ENCODE data around the gene MTRF1.
A peak's percentile ranks its signal among the peaks of the same experiment; 100 is the strongest.

MTRF1 gene, protein sequence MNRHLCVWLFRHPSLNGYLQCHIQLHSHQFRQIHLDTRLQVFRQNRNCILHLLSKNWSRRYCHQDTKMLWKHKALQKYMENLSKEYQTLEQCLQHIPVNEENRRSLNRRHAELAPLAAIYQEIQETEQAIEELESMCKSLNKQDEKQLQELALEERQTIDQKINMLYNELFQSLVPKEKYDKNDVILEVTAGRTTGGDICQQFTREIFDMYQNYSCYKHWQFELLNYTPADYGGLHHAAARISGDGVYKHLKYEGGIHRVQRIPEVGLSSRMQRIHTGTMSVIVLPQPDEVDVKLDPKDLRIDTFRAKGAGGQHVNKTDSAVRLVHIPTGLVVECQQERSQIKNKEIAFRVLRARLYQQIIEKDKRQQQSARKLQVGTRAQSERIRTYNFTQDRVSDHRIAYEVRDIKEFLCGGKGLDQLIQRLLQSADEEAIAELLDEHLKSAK

DNA sequence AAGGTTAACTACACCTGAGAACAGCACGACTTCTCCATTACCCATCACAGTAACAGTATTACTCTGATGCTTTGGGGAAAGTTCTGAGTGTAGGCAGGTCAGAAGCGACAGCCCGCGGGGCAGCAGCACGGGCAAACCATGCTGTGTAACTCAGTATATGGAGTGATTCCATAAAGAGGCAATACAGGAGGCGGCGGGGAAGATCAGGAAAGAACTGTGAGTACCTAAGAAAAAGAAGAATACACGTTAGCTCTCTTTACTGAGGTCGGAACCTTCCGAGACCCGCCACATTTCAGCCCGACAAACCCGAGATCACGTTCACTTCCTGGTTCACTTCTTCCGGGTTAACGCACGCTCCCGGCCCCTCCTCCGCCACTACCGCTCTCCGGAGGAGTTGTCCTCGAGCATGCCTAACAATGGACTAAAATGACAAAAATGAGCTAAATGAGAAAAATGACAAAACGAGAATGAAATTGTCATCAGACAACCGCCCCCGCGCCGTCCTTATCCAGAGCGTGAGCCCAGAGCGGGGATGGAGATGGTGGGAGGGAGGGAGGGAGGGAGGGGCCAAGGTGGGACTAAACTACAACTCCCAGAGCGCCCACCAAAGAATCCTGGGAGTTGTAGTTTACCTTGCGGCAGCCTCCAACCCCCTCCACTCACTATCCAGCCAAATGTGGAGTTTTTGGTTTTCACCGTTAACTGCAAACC lies at the start of gene MTRF1:
Gene MTRF1 (minus strand): TSS at position 316 of the 711 bp plus-strand sequence. CDS start 2,669 bp downstream, outside the sequence.
- DNase-seq (ENCODE audit: low spot score): peak; percentile 93

DNA sequence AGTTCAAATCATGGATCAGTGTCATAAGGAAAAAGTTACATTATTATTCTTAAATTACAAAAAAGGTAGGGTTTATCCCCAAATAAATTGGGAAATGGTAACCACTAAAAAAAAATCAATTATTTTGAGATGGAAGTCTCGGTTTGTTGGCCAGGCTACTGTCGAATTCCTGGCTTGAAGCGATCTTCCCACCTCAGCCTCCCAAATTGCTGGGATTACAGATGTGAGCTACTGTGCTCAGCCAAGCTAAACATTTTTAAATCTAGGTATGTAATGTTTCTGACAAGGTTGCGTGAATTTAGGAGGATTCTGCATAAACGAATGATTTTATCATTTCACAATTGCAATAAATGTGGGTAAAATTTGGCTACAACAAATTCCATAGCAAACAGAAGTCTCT lies 49.7 kb upstream of the MTRF1 start:
- no peak for DNase-seq (ENCODE audit: low spot score)

DNA sequence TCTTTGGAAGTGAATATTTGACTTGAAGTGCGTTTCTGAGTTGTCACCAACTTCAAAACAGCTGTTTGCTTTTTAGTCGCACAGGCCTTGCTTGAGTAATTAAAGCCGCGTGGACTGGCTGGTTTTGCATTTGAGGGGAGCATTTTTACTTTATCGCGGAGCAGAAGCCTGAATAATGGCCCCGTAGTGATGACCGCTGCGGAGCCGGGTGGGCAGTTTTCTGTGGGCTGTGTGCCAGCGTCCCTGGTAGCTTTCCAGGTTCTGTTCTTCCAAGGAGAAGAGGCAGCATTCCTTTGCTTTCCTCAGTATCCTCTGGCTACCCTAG lies 48.8 kb upstream of the MTRF1 start:
- DNase-seq (ENCODE audit: low spot score): peak; percentile 27

DNA sequence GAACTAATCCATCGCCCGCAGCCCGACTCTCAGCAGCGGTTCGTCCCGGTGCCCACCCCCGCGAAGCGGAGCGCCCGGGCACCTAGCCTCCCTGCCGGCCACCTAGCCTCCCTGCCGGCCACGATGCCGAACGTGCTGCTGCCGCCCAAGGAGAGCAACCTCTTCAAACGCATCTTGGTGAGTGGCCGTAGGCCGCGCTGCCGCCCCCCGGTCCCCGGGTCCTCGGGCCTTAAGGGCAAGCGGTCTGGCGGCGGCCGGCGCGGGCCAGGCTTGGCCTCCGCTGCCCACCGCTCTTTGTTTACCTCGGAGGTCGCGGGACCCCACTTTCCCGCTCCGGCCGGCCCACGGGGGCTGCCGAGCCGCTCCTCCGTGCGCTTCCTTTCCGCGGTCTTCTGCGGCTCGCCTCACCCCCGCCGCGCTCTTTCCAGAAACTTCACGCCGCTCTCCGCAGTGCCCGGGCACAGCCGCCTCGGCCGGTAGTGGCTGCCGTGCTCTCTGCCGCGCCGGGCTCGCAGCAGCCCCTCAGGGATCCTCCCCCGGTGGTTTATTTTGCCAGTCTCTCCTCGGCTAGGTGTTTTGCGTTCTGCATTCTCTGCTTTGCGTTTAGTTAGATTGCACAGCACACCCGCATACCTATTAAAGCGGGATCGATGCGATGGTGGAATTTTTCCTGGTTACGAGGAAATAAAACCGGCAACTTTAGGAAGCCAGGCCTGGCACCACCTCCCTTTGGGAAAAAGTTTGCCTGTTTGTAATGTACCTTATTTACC lies 48.2 kb upstream of the MTRF1 start:
- peak; percentile 33 for DNase-seq (ENCODE audit: low spot score)

DNA sequence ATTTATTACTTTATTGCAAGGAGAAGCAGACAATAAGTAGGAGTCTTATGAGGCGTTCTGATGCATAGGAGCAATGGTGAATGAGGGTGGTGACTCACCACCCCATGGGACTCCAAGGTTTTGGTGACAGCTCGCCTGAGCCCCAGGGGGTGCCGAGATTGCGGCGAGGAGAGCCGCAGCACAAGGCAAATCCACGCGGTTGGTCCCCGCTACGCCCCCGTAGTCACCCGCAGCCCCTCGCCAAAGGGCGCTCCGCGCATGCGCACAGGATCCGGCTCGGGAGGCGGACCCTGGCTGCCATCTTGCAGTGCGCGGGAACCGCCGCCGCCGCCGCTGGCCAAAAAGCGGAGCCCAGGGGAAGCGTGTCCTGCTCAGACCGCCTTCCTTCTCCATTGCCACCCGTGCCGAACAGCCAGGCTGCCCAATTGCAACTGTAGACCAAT lies 47.6 kb upstream of the MTRF1 start, which contains the start of gene NAA16:
Gene NAA16 (plus strand): TSS at position 305 of the 443 bp plus-strand sequence. CDS start 262 bp downstream, outside the sequence.
- peak; percentile 87 for DNase-seq (ENCODE audit: low spot score)

DNA sequence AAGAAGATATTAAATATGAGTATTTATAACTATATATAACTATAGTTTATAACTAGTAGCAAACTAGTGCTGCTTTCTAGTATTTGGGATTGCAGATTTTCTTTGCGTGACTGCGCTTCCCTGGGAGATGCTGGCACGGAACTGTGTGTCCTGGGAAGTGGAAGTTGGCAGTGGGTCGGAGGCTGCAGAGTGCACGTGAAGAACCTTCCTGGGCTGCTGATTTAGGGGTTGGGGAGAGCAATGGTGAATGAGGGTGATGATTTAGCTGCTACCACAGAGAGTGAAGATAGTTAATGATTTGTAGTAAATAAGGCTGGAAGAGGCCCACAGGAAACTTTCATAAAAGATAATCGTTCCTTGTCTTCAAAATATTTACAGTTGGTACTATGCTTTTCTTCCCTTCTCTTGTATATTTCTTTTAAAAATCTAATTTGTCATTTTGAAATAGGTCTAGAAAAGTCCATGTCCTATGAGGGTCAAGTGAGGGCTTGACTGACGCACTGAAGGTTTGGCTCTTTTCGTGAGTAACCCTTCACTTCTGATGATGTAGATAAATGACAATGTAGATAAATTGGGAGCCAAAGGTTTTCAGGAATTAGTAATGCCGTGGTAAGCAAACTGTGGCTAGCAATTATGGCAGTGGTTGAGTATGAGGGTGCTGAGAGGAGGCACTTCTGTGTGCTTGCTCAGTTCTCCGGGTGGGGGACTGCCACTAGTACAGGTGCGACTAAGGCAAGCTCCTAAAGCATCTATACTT lies 44.7 kb upstream of the MTRF1 start:
- DNase-seq (ENCODE audit: low spot score): no peak

DNA sequence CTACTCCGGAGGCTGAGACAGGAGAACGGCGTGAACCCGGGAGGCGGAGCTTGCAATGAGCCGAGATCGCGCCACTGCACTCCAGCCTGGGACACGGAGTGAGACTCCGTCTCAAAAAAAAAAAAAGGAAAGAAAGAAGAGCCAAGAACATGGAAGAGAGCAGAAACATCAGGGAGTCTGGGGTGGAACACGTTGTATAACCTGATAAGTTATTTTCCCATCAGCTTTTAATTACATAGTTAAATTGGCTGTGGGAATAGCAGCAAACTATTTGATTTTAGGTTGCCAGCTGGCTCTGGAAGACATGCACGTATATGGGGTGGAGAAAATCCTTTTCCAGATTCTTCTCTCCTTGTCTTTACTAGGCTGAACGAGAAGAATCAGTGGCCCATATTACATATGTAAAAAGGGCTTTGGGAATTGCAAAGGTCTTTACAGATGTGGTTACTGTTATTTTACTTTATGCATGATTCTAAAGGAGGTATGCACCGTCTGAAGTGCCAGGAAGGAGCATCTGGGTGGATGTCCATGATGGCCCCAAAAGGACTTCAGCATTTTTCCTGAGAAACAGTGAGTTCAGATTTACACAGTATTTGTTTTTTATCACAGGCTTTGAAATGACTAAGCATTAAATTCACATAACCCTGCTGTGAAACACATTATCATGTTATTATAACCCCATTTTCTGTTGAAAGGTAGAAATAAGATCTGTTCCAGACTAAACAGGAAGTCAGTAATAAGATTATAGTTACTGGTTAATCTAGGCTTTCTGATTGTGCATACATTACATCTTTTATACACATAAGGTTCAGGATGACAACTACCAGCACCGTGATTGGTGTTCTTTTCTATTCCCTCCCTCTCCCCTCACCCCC lies 43.1 kb upstream of the MTRF1 start:
- DNase-seq (ENCODE audit: low spot score): no peak

DNA sequence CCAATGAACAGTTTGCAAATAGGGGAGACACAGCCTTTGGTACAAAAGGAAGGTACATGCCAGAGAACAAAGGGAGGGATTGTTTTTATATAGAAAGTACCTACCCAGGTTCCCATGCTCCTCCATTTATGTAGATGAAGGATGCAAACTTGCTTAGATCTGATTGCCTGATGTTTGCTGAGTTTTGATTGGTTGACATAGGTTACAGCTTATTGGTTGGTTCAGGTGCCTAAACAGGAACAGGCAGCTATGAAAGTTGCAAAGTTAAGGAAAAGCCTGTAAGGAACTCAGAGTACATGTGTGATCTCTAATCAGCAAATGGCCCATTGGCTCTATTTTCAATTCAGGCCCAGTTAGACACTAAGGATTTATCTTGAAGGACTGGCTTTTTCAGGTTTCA lies 41.2 kb upstream of the MTRF1 start:
- no peak for DNase-seq (ENCODE audit: low spot score)

DNA sequence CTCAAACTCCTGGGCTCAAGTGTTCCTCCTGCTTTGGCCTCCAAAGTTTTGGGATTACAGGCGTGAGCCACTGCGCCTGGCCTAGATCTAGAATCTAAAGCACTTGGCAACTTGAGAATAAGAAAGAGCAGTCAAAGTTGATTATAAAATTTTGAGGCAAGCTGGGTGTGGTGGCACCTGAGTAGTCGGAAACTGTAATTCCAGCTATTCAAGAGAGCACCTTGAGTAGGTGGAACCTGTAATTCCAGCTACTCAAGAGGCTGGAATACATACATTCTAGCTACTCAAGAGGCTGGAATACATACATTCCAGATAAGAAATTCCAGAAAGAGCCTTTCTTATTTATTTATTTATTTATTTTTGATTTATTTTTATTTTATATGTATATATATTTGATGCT lies 39.4 kb upstream of the MTRF1 start:
- no peak for DNase-seq (ENCODE audit: low spot score)

DNA sequence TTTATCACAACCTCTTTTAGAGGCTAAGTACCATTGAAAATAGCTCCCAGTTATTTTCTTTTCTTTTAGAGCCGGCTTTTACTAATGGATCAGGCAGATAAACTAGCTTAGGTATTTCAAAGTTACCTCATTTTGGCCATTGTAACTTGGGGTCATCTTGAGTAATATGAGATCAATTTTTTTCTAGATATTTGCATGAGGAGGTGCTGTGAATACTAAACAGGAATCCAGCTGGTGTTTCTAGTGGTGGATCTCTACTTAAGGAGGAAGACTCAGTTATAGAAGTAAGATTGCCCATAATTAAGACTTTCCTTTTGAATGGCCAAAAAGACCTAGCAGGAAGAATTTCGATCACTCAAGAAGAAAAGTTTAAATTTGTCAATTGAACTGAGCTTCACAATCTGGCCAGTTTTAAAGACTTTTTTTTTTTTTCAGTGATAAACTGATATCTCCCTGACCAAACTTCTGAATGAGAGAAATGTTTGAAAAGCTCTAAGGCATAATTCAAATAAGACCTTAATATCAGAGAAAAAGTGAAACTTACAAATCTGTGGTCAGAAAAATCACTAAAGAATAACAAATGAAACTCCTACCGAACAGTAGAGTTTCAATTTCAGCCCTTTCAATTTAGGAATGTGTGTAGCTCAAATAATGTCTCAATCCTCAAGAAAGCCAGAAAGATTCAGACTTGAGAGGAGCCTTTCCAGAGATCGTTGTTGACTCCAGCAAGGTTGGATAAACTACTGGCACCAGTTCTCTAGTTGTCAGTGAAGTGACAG lies 36.1 kb upstream of the MTRF1 start:
- DNase-seq (ENCODE audit: low spot score): no peak

DNA sequence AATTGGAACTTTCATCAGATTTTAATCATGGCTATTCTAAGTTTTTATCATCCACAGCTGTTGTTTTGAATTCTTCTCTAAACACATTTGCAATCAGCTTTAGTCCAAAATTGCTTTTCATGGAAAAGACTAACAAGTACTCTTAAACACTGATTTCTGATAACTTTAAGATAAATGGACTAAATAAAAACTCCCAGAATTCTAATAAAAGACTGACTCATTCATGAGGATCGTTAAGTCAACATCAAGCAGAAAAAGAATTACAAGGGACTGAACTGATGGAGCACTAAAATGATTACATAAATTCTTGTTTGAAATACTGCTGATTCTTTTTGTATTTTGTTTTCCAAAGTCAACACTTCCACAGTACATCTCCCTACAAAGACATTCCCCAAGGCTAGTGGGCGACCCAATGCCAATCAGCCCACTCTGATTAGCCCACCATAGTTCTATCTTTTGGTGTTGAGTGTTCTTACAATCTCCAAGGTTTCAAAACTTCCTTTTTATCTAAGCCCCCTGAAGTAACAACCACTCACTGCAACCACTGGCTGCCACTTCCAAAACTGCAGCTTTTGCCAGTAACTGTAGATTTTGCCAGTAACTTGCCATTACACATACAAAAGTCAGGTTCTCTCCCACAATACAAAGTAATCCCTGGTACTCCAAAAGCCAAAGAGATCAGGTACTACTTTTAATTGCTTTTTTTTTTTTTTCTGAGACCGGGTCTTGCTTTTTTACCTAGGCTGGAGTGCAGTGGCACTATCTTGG lies 33.7 kb upstream of the MTRF1 start:
- no peak for DNase-seq (ENCODE audit: low spot score)

DNA sequence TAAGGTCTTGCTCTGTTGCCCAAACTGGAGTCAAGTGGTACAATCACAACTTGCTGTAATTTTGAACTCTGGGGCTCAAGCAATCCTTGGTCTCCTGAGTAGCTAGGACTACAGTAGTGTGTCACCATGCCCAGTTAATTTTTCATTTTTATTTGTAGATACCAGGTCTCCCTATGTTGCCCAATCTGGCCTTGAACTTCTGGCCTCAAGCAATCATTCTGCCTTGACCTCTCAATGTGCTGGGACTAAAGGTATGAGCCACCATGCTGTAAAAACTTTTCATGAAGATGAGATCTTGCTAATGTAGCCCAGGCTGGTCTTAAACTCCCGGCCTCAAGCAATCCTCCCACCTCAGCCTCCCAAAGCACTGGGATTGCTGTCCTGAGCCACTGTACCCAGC lies 32.6 kb upstream of the MTRF1 start:
- no peak for DNase-seq (ENCODE audit: low spot score)

DNA sequence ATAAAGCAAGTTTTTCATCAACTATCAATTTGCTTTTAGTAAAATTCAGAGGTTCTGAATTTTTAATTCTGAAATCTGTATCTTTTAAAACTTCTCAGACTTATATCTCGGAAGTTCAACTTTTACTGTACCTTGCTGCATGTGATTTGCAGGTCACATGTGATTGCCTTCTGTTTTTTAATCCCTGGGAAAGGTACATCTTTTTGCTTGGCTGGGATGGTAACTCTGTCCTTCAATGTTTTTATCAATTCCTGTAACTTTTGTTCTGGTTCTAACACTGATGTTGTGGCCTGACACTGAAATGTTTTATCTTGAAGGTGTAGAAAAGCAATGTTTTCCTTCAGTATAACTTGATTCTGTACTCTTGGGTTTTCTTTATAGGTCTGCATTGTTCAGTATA lies 31.5 kb upstream of the MTRF1 start:
- no peak for DNase-seq (ENCODE audit: low spot score)

DNA sequence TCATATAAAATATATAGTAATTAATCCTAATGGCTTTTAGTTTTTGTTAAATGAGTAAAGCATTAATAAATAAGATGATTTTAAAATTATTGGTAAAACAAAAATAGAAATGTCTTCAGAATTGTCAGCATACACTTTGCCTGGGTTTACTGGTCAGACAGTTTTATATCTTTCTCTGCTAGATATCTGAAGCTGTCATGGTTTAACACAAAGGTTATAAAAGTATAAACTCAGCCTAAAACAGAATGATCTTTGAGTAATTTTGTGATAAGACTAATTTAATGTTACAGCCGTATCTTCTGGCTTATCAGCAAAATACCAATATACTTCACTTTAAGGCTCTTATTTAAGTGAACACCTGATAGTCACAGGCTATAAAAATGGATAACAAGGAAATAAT lies 29.9 kb upstream of the MTRF1 start:
- DNase-seq (ENCODE audit: low spot score): no peak

DNA sequence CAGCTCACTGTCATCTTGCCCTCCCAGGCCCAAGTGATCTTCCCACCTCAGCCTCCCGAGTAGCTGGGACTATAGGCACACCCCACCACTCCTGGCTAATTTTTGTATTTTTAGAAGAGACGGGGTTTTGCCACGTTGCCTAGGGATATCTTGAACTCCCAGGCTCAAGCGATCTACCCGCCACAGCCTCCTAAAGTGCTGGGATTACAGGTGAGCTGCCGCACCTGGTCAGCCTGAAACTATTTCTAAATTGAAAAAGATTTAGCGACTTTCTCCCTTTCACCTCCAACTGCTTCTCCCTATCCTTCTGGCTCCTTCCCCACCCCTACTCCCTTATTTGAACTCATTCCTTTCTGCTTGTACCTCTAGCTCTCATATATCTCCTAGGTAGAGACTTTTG lies 27.9 kb upstream of the MTRF1 start:
- no peak for DNase-seq (ENCODE audit: low spot score)

DNA sequence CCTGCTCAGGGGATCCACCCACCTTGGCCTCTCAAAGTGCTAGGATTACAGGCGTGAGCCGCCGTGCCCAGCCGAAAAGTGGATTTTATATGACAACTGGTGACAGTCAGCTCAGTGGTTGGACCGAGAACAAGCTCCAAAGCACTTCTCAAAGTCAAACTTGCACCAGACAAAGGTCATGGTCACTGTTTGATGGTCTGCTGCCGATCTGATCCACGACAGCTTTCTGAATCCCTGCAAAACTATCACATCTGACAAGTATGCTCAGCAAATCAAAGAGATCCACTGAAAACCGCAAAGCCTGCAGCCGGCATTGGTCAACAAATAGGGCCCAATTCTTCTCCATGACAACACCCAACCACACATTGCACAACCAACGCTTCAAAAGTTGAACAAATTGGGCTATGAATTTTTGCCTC lies 26.1 kb upstream of the MTRF1 start:
- no peak for DNase-seq (ENCODE audit: low spot score)

DNA sequence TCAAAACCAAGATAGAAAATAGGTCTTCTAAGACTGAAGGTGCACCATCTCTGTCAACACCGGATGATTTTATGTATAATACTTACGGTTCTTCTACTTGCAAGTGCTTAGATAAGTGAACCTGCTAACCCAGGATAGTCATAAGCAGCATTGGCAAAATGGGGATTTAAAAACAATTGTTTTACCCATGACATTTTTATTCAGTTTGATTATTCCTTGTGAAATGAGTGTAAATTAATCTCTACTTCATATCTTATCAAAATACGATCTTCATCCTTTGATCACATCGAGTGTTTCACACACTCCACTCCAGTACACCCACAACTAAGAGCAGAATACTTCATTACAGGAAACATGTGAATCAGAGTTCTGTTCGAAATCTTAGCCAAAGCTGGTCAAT lies 23.0 kb upstream of the MTRF1 start:
- no peak for DNase-seq (ENCODE audit: low spot score)

DNA sequence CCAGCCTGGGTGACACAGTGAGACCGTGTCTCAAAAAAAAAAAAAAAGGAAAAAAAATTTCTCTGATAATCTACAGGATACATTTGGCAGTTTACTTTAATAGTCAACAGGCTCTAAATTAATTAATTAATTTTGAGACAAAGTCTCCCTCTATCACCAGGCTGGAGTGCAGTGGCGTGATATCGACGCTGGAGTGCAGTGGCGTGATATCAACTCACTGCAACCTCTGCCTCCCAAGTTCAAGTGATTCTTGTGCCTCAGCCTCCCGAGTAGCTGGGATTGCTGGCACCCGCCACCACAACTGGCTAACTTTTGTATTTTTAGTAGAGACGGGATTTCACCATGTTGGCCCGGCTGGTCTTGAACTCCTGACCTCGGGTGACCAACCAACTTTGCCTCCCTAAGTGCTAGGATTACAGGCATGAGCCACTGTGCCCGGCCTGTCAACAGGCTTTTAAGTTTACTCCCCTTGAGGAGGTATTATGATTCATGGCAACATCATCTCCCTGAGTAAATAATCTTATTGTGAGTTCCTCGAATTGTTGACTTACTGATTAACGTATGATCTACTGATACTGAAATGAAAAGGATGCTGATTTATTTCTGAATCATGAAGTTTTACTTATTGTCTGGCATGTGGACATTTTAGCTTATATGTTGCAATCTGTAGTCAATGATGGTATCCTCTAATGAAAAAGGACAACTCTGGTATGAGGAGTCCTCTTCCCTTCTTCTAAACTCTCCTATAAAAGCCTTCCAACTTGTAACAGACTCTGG lies 21.3 kb upstream of the MTRF1 start:
- DNase-seq (ENCODE audit: low spot score): no peak

Data from putamen (tissue), 1 donor.